NCI-H128 (cell line): ENCODE measurements around the gene SGMS1.

Experiments
- DNase-seq: peaks from one replicate; lab custom pipeline; 2025; ENCODE audit not compliant: unreplicated experiment; lab: John Stamatoyannopoulos, UW

SGMS1 gene

GRCh38 chr10:50636618-50637579 lies 13.1 kb upstream of the SGMS1 start:
- no peak for DNase-seq

- DNase-seq, result no peak
Measured at GRCh38 chr10:50635286-50635685, 11.5 kb upstream of the SGMS1 start.

- no peak for DNase-seq
Measured at GRCh38 chr10:50634479-50634878, 10.7 kb upstream of the SGMS1 start.

GRCh38 chr10:50631052-50631451 lies 7.3 kb upstream of the SGMS1 start:
- DNase-seq, result no peak

- DNase-seq, result no peak
Measured at GRCh38 chr10:50629495-50630122, 5.9 kb upstream of the SGMS1 start.

- DNase-seq, result no peak
Measured at GRCh38 chr10:50627896-50628295, 4.1 kb upstream of the SGMS1 start.

- no peak for DNase-seq
Measured at GRCh38 chr10:50627443-50627842, 3.7 kb upstream of the SGMS1 start.

- DNase-seq, result no peak
Measured at GRCh38 chr10:50625649-50626132, 1.9 kb upstream of the SGMS1 start.

GRCh38 chr10:50624866-50625501 lies 1.2 kb upstream of the SGMS1 start:
- peak; percentile 46 for DNase-seq

GRCh38 chr10:50624413-50624865 lies 683 bp upstream of the SGMS1 start:
- DNase-seq, result peak; percentile 71

- no peak for DNase-seq
Measured at GRCh38 chr10:50622706-50623662, 772 bp downstream of the SGMS1 start.

- no peak for DNase-seq
Measured at GRCh38 chr10:50621968-50622705, 1.6 kb downstream of the SGMS1 start.

- DNase-seq, result no peak
Measured at GRCh38 chr10:50620899-50621298, 2.9 kb downstream of the SGMS1 start.

- DNase-seq, result no peak
Measured at GRCh38 chr10:50619882-50620281, 3.9 kb downstream of the SGMS1 start.

- DNase-seq, result no peak
Measured at GRCh38 chr10:50619166-50619565, 4.6 kb downstream of the SGMS1 start.

- no peak for DNase-seq
Measured at GRCh38 chr10:50618624-50619023, 5.1 kb downstream of the SGMS1 start.

- DNase-seq, result no peak
Measured at GRCh38 chr10:50615658-50616057, 8.1 kb downstream of the SGMS1 start.

- no peak for DNase-seq
Measured at GRCh38 chr10:50614444-50615137, 9.2 kb downstream of the SGMS1 start.
